ENCODE results near the gene FGGY. TPM values are rescaled to one million over a fixed set of nuclear protein-coding genes. Genes with fewer than 3 reads are reported as not detected.
"Not testable (repeated sequence)": the region's sequence is repeated elsewhere in the genome, so short reads cannot be mapped to it uniquely, and the experiment has no call there.

The FGGY gene
- total RNA-seq, 1 experiment from 2014 or later, result 6.4 TPM

- BruUV-seq (replicated peaks), result no TSS peak
- Mint-ChIP-seq H3K9me3 (ENCODE audit: unreplicated experiment) (no peaks in the 10 kb centered on the region), H3K27me3 (ENCODE audit: insufficient read depth, unreplicated experiment) (no peaks in the 10 kb centered on the region), H3K4me3 (ENCODE audit: unreplicated experiment) (no peak overlapping the region), H3K4me1 (ENCODE audit: low read depth, unreplicated experiment) (no peaks in the 10 kb centered on the region), H3K36me3 (ENCODE audit: insufficient read depth, unreplicated experiment) (no peaks in the 10 kb centered on the region), H3K27ac (ENCODE audit: unreplicated experiment) (no peak overlapping the region)
- DNase-seq, result no peak
- intact Hi-C loops (cut with micrococcal nuclease; ENCODE audit: unreplicated experiment), result no loop called here
- H3K4me3 ChIP-seq (ENCODE audit: low read depth, low read length), result no peak overlapping the region
- no peaks in the 10 kb centered on the region for H3K9me3 ChIP-seq
- H3K27me3 ChIP-seq (replicated peaks; ENCODE audit: control insufficient read depth, insufficient read depth, low read length), result no peaks in the 10 kb centered on the region
- H3K36me3 ChIP-seq (ENCODE audit: control insufficient read depth, insufficient read depth, low read length), result no peaks in the 10 kb centered on the region
- no peak for TF ChIP-seq CTCF (IDR thresholded peaks at IDR 0.05; ENCODE audit: insufficient read depth in 1 of 2, low read depth in 1 of 2, low read length in 1 of 2, severe bottlenecking in 1 of 2, unreplicated experiment in 1 of 2)
- H3K4me1 ChIP-seq, result no peaks in the 10 kb centered on the region
- CTCF ChIA-PET, result no interaction called here
- POLR2A ChIA-PET, result no interaction called here
Observed at GRCh38 chr1:59577774-59578173, 280.9 kb downstream of the FGGY start.

- Mint-ChIP-seq H3K27ac (ENCODE audit: unreplicated experiment) (no peak overlapping the region), H3K4me1 (ENCODE audit: low read depth, unreplicated experiment) (no peaks in the 10 kb centered on the region), H3K27me3 (ENCODE audit: insufficient read depth, unreplicated experiment) (no peaks in the 10 kb centered on the region), H3K9me3 (ENCODE audit: unreplicated experiment) (no peaks in the 10 kb centered on the region), H3K36me3 (ENCODE audit: insufficient read depth, unreplicated experiment) (no peaks in the 10 kb centered on the region), H3K4me3 (ENCODE audit: unreplicated experiment) (no peak overlapping the region)
- CTCF ChIA-PET, result no interaction called here
- Histone ChIP-seq H3K9me3 (no peaks in the 10 kb centered on the region), H3K4me1 (no peaks in the 10 kb centered on the region), H3K36me3 (ENCODE audit: control insufficient read depth, insufficient read depth, low read length) (no peaks in the 10 kb centered on the region), H3K4me3 (ENCODE audit: low read depth, low read length) (no peak overlapping the region), H3K27me3 (replicated peaks; ENCODE audit: control insufficient read depth, insufficient read depth, low read length) (no peaks in the 10 kb centered on the region)
- intact Hi-C loops (cut with micrococcal nuclease; ENCODE audit: unreplicated experiment), result no loop called here
- no peak for TF ChIP-seq CTCF (IDR thresholded peaks at IDR 0.05; ENCODE audit: insufficient read depth in 1 of 2, low read depth in 1 of 2, low read length in 1 of 2, severe bottlenecking in 1 of 2, unreplicated experiment in 1 of 2)
- POLR2A ChIA-PET, result no interaction called here
- no peak for DNase-seq
- no TSS peak for BruUV-seq (replicated peaks)
Observed at GRCh38 chr1:59579222-59579621, 282.3 kb downstream of the FGGY start.

- no TSS peak for BruUV-seq (replicated peaks)
- CTCF ChIA-PET, result no interaction called here
- Histone ChIP-seq H3K9me3 (no peaks in the 10 kb centered on the region), H3K36me3 (ENCODE audit: control insufficient read depth, insufficient read depth, low read length) (no peaks in the 10 kb centered on the region), H3K4me1 (no peaks in the 10 kb centered on the region), H3K4me3 (ENCODE audit: low read depth, low read length) (no peak overlapping the region), H3K27me3 (replicated peaks; ENCODE audit: control insufficient read depth, insufficient read depth, low read length) (no peaks in the 10 kb centered on the region)
- Mint-ChIP-seq H3K4me1 (ENCODE audit: low read depth, unreplicated experiment) (no peaks in the 10 kb centered on the region), H3K27me3 (ENCODE audit: insufficient read depth, unreplicated experiment) (no peaks in the 10 kb centered on the region), H3K9me3 (ENCODE audit: unreplicated experiment) (no peaks in the 10 kb centered on the region), H3K27ac (ENCODE audit: unreplicated experiment) (no peak overlapping the region), H3K4me3 (ENCODE audit: unreplicated experiment) (no peak overlapping the region), H3K36me3 (ENCODE audit: insufficient read depth, unreplicated experiment) (no peaks in the 10 kb centered on the region)
- TF ChIP-seq CTCF (IDR thresholded peaks at IDR 0.05; ENCODE audit: insufficient read depth in 1 of 2, low read depth in 1 of 2, low read length in 1 of 2, severe bottlenecking in 1 of 2, unreplicated experiment in 1 of 2), result no peak
- no peak for DNase-seq
- POLR2A ChIA-PET, result no interaction called here
- intact Hi-C loops (cut with micrococcal nuclease; ENCODE audit: unreplicated experiment), result no loop called here
Observed at GRCh38 chr1:59580257-59580656, 283.4 kb downstream of the FGGY start.

- H3K9me3 Mint-ChIP-seq (ENCODE audit: unreplicated experiment); BruUV-seq (replicated peaks); H3K4me1 ChIP-seq; intact Hi-C loops (cut with micrococcal nuclease; ENCODE audit: unreplicated experiment); H3K27me3 ChIP-seq (replicated peaks; ENCODE audit: control insufficient read depth, insufficient read depth, low read length); H3K27ac Mint-ChIP-seq (ENCODE audit: unreplicated experiment); DNase-seq; H3K36me3 Mint-ChIP-seq (ENCODE audit: insufficient read depth, unreplicated experiment); CTCF ChIA-PET; POLR2A ChIA-PET; H3K36me3 ChIP-seq (ENCODE audit: control insufficient read depth, insufficient read depth, low read length); H3K27me3 Mint-ChIP-seq (ENCODE audit: insufficient read depth, unreplicated experiment); H3K4me3 ChIP-seq (ENCODE audit: low read depth, low read length); H3K9me3 ChIP-seq; H3K4me3 Mint-ChIP-seq (ENCODE audit: unreplicated experiment): not testable (repeated sequence)
- peaks cover 13% of the 10 kb centered on the region for H3K4me1 Mint-ChIP-seq (ENCODE audit: low read depth, unreplicated experiment)
Observed at GRCh38 chr1:59592410-59592809, 295.5 kb downstream of the FGGY start.

All from Caco-2 (cell line).